Keratinocyte (primary cell): ENCODE results near the gene NET1. TPM values are rescaled to one million over a fixed set of nuclear protein-coding genes. Genes with fewer than 3 reads are reported as not detected.

ENCODE experiments used
- DNase-seq: peaks from one replicate; pipeline ENCODE4 v3.0.0-alpha.2; 2011; ENCODE audit warnings: low read depth, missing footprints, low spot score
- FAIRE-seq: peaks from 2 replicates; lab custom pipeline; 2011; peaks lifted over from hg19 to GRCh38; lab: Jason Lieb, UNC
- H2AFZ ChIP-seq: 2 replicates; pipeline ENCODE4 v1.6.0; 2012; ENCODE audit warnings: low read length, control low read depth, inconsistent platforms; ENCODE audit not compliant: control insufficient read depth
- H3K27ac ChIP-seq: 2 replicates; pipeline ENCODE4 v1.5.1; 2011; ENCODE audit warnings: low read length; ENCODE audit not compliant: control insufficient read depth, insufficient read depth
- H3K27me3 ChIP-seq: 3 replicates; pipeline ENCODE4 v1.6.0; 2011; ENCODE audit warnings: low read length; ENCODE audit not compliant: control insufficient read depth, insufficient read depth; ENCODE audit errors: extremely low read depth
- H3K36me3 ChIP-seq, 2 experiments: 2 replicates in 1 of 2; 3 replicates in 1 of 2; pipeline ENCODE4 v1.5.1; 2011; ENCODE audit warnings: low read length in 2 of 2, mild to moderate bottlenecking in 1 of 2; ENCODE audit not compliant: control insufficient read depth in 2 of 2, insufficient read depth in 2 of 2; ENCODE audit errors: extremely low read depth in 1 of 2
- H3K4me1 ChIP-seq: 3 replicates; pipeline ENCODE4 v1.5.1; 2011; ENCODE audit warnings: low read length; ENCODE audit not compliant: control insufficient read depth, insufficient read depth; ENCODE audit errors: extremely low read depth
- H3K4me2 ChIP-seq: 3 replicates; pipeline ENCODE4 v1.6.0; 2011; ENCODE audit warnings: low read depth, low read length; ENCODE audit not compliant: control insufficient read depth, insufficient read depth; ENCODE audit errors: extremely low read depth
- H3K4me3 ChIP-seq, 3 experiments: fragments of 200-600 bp in 1 of 3; sonication (generic) in 1 of 3; 2 replicates in 2 of 3; 3 replicates in 1 of 3; pipeline ENCODE4 v1.5.1; 2011 to 2016; ENCODE audit warnings: low read length in 3 of 3, mild to moderate bottlenecking in 3 of 3, control low read depth in 2 of 3, inconsistent platforms in 1 of 3, low read depth in 1 of 3, mixed read lengths in 1 of 3, mixed run types in 1 of 3, moderate library complexity in 1 of 3; ENCODE audit not compliant: control insufficient read depth in 2 of 3, insufficient read depth in 2 of 3; ENCODE audit errors: extremely low read depth in 1 of 3
- H3K79me2 ChIP-seq: 2 replicates; pipeline ENCODE4 v1.6.0; 2012; ENCODE audit warnings: low read length; ENCODE audit not compliant: control insufficient read depth, insufficient read depth
- H3K9ac ChIP-seq: 3 replicates; pipeline ENCODE4 v1.6.0; 2011; ENCODE audit warnings: low read length; ENCODE audit not compliant: control insufficient read depth, insufficient read depth; ENCODE audit errors: extremely low read depth
- H3K9me1 ChIP-seq: 3 replicates; pipeline ENCODE4 v1.6.0; 2011; ENCODE audit warnings: low read length; ENCODE audit not compliant: control insufficient read depth, insufficient read depth; ENCODE audit errors: extremely low read depth
- H3K9me3 ChIP-seq: 2 replicates; pipeline ENCODE4 v1.5.1; 2012; ENCODE audit warnings: low read depth, low read length; ENCODE audit not compliant: control insufficient read depth
- H4K20me1 ChIP-seq: 3 replicates; pipeline ENCODE4 v1.6.0; 2011; ENCODE audit warnings: low read length; ENCODE audit not compliant: control insufficient read depth, insufficient read depth; ENCODE audit errors: extremely low read depth
- EZH2 ChIP-seq: IDR thresholded peaks from one replicate; pipeline ENCODE4 v1.6.1; 2012; ENCODE audit warnings: inconsistent platforms, mild to moderate bottlenecking, low read length, moderate library complexity
- dilution Hi-C: fragments of 300-500 bp; cut with MboI; formaldehyde crosslinking; loops from one replicate; pipeline ENCODE4 v1.7.0; 2020; ENCODE audit warnings: low sequenced_read_pairs; ENCODE audit not compliant: extremely low pct_ligation_motif_present
- polyA plus RNA-seq, 5 experiments: library from polyadenylated mRNA; depleted of rRNA in 3 of 5; stranded (reverse) in 3 of 5; stranded (forward) in 1 of 5; unstranded in 1 of 5; fragments of >200 nt; gene quantifications; 1 replicate in 1 of 5; 2 replicates in 3 of 5; 3 replicates in 1 of 5; pipeline versions ENCODE4 v1.2.1 to v1.2.3, GENCODE V29; 2011 to 2012; ENCODE audit warnings: missing spikeins in 2 of 5, low read depth in 1 of 5, low replicate concordance in 1 of 5
- TF ChIP-seq, protein P1 (sequence below), 3 experiments: IDR thresholded peaks in 1 of 3; conservative IDR thresholded peaks in 1 of 3; optimal IDR thresholded peaks in 1 of 3; 2 replicates in 2 of 3; 3 replicates in 1 of 3; pipeline versions ENCODE3 to v1.5.1; 2011; ENCODE audit warnings: low read length in 3 of 3, mild to moderate bottlenecking in 3 of 3, moderate library complexity in 2 of 3, control low read depth in 1 of 3, inconsistent platforms in 1 of 3; ENCODE audit not compliant: insufficient read depth in 2 of 3; ENCODE audit errors: extremely low read depth in 1 of 3

Gene NET1
- polyA plus RNA-seq, 1 donor (not counting 4 experiments of a cell fraction or from before 2014, with no cell fraction given) = 214 TPM

DNA sequence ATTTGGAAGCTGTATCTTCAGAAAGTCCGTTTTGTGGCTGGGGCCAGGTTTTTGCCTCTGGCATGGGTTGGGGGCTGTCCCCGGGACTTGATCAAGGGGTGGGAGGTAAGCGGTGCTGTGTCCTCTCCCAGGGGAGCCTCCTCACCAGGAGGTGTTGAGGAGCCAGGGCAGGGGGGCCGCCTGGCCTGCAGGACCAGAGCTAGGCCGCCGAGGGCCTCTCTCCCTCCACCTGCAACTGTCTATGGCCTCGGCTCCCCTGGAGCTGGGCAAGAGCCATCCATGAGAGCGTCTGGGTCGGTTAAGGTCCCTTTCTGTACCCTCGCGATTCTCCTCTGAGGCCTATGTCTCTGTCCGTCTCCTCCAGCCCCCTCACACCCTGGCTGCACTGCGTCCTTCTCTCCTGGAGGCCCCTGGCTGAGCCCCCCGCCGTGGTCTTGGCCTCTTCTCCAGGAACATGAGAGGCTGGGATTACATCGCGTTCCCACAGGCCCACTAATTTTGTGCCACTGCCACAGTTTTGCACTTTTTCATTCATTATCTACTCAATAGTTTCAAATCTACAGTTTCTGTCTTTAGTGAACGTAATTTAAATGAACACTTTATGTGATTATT lies 66.4 kb downstream of the NET1 start:
- no peaks in the 10 kb centered on the region for H3K36me3 ChIP-seq
- H3K4me3 ChIP-seq = no peak overlapping the region
- FAIRE-seq (no peak), DNase-seq (no peak)
- peaks cover 10% of the 10 kb centered on the region for H3K9me3 ChIP-seq
- no peaks in the 10 kb centered on the region for H3K27me3 ChIP-seq
- no peak overlapping the region for H3K9ac ChIP-seq
- TF ChIP-seq, protein P1, sequence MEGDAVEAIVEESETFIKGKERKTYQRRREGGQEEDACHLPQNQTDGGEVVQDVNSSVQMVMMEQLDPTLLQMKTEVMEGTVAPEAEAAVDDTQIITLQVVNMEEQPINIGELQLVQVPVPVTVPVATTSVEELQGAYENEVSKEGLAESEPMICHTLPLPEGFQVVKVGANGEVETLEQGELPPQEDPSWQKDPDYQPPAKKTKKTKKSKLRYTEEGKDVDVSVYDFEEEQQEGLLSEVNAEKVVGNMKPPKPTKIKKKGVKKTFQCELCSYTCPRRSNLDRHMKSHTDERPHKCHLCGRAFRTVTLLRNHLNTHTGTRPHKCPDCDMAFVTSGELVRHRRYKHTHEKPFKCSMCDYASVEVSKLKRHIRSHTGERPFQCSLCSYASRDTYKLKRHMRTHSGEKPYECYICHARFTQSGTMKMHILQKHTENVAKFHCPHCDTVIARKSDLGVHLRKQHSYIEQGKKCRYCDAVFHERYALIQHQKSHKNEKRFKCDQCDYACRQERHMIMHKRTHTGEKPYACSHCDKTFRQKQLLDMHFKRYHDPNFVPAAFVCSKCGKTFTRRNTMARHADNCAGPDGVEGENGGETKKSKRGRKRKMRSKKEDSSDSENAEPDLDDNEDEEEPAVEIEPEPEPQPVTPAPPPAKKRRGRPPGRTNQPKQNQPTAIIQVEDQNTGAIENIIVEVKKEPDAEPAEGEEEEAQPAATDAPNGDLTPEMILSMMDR (optimal IDR thresholded peaks at IDR 0.05 in 1 of 3, IDR thresholded peaks at IDR 0.05 in 1 of 3, conservative IDR thresholded peaks at IDR 0.05 in 1 of 3; ENCODE audit: extremely low read depth in 1 of 3, insufficient read depth in 2 of 3, low read length in 3 of 3) = no peak
- no peak for TF ChIP-seq EZH2
- no peak overlapping the region for H3K4me2 ChIP-seq
- H3K4me1 ChIP-seq = no peaks in the 10 kb centered on the region
- H3K9me1 ChIP-seq = no peaks in the 10 kb centered on the region
- H4K20me1 ChIP-seq = no peaks in the 10 kb centered on the region
- H2AFZ ChIP-seq = no peak overlapping the region
- dilution Hi-C loops = no loop called here
- H3K79me2 ChIP-seq = no peaks in the 10 kb centered on the region
- H3K27ac ChIP-seq = no peak overlapping the region

DNA sequence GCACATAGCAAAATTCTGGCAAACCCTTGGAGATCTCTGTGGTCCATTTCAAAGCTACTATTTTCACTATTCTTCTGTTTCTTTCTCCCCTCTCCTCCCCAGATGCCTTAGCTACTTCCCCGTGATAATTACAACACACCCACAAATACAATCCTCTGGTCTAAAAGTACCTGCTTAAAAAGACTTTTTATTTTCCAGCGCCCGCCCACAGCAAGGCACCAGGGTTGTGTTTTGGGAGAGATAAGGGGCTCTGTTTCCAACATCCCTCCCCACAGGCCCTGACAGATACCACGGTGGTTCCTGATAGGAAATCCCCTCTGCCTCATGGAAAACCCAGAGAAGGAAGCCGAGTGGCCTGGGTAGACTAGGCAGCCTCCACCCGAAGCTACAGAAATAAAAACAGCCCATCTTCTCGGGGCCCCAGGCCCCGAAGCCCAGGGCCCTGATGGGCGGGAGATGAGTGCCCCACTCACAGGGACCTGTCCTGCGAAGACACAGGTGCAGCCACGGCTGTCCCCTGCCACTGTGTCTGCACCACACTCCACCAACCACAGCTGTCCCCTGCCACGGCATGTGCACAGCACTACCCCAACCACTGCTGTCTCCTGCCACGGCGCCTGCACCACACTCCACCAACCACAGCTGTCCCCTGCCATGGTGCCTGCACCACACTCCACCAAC lies 67.3 kb downstream of the NET1 start:
- DNase-seq (no peak), FAIRE-seq (no peak)
- no peaks in the 10 kb centered on the region for H3K36me3 ChIP-seq
- H4K20me1 ChIP-seq = no peaks in the 10 kb centered on the region
- H2AFZ ChIP-seq = no peak overlapping the region
- H3K4me2 ChIP-seq = no peak overlapping the region
- peaks cover 10% of the 10 kb centered on the region for H3K9me3 ChIP-seq
- no peaks in the 10 kb centered on the region for H3K79me2 ChIP-seq
- dilution Hi-C loops = no loop called here
- H3K27me3 ChIP-seq = no peaks in the 10 kb centered on the region
- no peak overlapping the region for H3K9ac ChIP-seq
- peaks cover 3% of the 10 kb centered on the region for H3K4me1 ChIP-seq
- H3K27ac ChIP-seq = no peak overlapping the region
- no peak overlapping the region for H3K4me3 ChIP-seq
- TF ChIP-seq, protein P1 (optimal IDR thresholded peaks at IDR 0.05 in 1 of 3, IDR thresholded peaks at IDR 0.05 in 1 of 3, conservative IDR thresholded peaks at IDR 0.05 in 1 of 3; ENCODE audit: extremely low read depth in 1 of 3, insufficient read depth in 2 of 3, low read length in 3 of 3) = no peak
- TF ChIP-seq EZH2 = no peak
- H3K9me1 ChIP-seq = no peaks in the 10 kb centered on the region
